GM19324 (cell line): Measurements from ENCODE around the gene VAMP2.
A peak's percentile ranks its signal among the peaks of the same experiment; 100 is the strongest.

ENCODE experiments used
- ATAC-seq: cut with Tn5 transposase; IDR thresholded peaks from one replicate; pipeline ENCODE4 v1.9.1; 2021; ENCODE audit warnings: mild to moderate bottlenecking, moderate library complexity; ENCODE audit not compliant: unreplicated experiment, low FRiP score

The VAMP2 gene

GRCh38 chr17:8124350-8125153 lies 38.2 kb downstream of the VAMP2 start:
- no peak for ATAC-seq

GRCh38 chr17:8123695-8124349 lies 38.9 kb downstream of the VAMP2 start, which contains the start of gene HES7:
Gene HES7, minus strand, starts transcription at chr17:8124106. Its CDS starts 22 bp downstream, at chr17:8124084.
- ATAC-seq, result no peak

- no peak for ATAC-seq
These were observed 39.6 kb downstream of the VAMP2 start for GRCh38 chr17:8122924-8123694.

DNA sequence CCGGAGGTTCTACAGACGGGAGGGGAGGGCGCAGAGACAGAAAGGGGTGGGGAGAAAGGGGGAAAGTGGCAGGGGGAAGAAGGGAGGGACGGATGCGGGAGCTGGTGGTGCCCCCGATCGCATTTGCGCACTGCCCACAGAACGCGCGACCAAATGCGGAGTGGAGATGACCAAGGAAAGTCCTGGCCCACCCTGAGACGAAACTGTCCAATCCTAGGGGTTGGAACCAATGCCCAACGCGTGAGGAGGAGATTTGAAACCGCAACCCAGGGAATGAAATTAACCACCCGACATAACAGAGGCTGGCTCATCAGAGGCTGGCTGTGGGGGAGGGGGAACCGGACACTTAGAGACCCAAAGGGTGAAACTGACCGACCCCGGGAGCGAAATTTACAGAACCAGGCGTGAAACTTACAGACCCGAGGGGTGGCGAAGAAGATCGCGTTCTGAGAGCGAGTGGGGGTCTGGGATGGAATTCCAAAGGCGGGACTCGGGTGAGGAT lies 40.3 kb downstream of the VAMP2 start:
- ATAC-seq, result no peak

GRCh38 chr17:8121681-8122421 lies 40.9 kb downstream of the VAMP2 start:
- no peak for ATAC-seq

- ATAC-seq, result no peak
These were observed 41.4 kb downstream of the VAMP2 start for GRCh38 chr17:8121407-8121680.

DNA sequence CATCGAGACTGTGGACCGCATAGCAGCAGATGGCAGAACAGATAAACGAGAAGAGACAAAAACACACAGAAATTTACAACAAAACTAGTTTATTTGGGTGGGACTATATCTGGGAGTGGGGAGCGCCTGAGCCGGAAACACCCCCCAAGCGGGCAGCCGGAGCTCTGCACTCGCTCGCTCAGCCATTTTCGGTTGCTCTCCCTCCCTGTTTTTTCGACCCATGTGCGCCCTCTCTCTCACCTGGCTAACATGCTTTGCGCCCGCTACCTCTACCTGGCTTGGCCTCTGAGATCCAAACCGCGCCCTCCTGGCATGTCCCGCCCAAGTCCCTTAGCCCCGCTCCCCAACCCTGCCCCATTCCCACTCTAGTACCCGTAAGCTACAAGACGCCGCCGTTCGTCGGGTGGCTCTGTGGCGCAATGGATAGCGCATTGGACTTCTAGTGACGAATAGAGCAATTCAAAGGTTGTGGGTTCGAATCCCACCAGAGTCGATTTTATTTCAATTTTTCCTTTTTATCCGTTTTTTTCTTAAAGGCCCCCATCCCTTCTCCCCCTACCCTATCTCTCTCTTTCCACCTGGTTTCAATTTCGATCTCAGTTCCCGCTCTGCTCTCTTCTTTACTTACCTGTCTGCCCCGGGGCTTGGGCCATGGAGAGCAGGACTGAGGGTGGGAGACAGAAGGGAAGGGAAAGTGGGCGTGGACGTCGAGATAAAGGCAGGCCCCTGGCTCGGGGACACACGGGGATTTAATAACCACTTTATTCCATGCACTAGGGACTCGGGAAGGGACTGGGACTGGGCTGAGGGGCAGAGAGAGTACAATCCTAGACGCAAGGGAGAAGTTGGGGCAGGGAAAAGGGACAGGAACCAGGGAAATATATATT lies 42.0 kb downstream of the VAMP2 start:
- ATAC-seq, result no peak

GRCh38 chr17:8119581-8120519 lies 42.9 kb downstream of the VAMP2 start:
- ATAC-seq, result peak; percentile 37

DNA sequence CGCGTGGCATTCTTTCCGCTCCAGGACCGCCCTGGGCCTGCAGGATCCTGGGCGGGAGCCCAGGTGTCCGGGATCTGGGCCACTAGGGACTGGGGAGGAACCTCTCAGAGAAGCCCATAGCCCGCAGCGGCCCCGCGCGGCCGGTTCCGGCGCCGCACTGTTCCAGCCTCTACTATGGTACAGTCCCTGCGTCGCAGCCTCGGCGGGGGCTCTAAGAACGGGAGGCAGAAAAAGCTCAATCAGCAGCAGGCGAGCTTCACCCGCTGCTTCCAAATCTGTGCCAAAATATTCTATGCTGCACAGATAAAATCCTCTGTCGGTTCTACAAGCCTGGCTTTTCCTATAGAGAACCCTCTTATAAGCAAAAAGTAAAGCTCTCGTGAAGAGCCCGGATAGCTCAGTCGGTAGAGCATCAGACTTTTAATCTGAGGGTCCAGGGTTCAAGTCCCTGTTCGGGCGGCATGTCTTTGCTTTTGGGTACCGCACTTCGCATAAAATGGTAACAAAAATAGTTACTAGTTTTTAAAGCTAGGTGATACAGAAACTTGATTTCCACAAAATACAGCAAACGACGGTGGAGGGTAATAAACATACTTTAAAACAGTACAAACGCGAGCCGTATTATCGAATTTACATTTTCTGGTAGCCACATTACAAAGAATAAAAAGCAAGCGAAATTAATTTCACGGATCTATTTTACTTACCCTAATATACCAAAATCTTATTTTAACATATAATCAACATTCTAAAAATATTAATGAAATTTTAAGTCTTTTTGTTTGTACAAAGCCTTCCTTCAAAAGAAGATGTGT lies 43.8 kb downstream of the VAMP2 start:
- peak; percentile 38 for ATAC-seq

GRCh38 chr17:8117980-8118768 lies 44.6 kb downstream of the VAMP2 start, which contains the start of gene ALOXE3:
Gene ALOXE3, minus strand, starts transcription at chr17:8118514. Its CDS starts 524 bp downstream, at chr17:8117990.
- ATAC-seq, result no peak

GRCh38 chr17:8117367-8117979 lies 45.3 kb downstream of the VAMP2 start:
- ATAC-seq, result no peak

DNA sequence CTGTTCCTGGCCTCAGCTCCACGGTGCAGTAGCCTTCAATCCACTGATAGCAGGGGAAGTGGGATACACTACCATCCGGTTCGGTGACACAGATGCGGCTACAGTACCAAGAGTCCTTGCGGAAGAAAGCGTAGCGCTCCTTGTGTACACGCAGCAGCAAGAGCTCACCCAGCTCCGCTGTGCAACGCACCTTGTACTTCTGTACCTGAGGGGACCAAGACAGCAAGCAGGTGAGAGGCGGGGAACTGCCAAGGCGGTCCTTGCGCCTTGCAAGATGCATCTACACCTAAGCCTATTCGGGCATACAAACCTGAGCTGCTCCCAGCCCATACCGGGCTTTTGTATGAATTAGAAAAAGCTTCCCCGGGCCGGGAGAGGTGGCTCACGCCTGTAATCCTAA lies 46.0 kb downstream of the VAMP2 start:
- ATAC-seq, result no peak

- ATAC-seq, result no peak
These were observed 51.8 kb downstream of the VAMP2 start for GRCh38 chr17:8110907-8111306.

DNA sequence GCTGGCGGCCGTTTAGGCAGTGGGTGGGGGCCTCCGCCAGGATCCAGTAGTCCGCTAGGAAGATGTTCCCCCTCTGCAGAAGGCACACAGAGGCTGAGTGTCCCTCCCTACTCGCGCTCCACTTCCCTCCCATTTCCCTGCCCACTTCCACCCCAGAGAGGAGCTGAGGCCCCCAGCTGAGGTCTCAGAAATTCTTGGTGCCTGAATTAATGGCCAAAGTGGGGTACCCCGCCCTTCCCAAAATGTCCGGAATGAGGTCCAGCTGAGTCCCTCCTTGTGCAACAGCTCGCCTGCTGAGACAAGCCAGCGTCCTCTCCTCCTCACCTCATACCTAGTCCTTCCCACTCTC lies 52.3 kb downstream of the VAMP2 start:
- no peak for ATAC-seq

- no peak for ATAC-seq
These were observed 52.9 kb downstream of the VAMP2 start for GRCh38 chr17:8109661-8110455.
